Transverse colon (tissue), 4 donors: ENCODE measurements around the gene SPEG.
"Not testable (repeated sequence)": the region's sequence is repeated elsewhere in the genome, so short reads cannot be mapped to it uniquely, and the experiment has no call there.

Source experiments
- CTCF ChIP-seq, 5 experiments: fragments of 200-600 bp in 3 of 5; fragments of 450-650 bp in 2 of 5; sonication (generic) in 3 of 5; IDR thresholded peaks; 1 replicate in 2 of 5; 2 replicates in 3 of 5; pipeline ENCODE4 v1.5.1; 2016 to 2017; ENCODE audit warnings: antibody characterized with exemption in 5 of 5, inconsistent platforms in 3 of 5, mild to moderate bottlenecking in 2 of 5, moderate library complexity in 1 of 5
- EP300 ChIP-seq: sonication (generic); formaldehyde crosslinking; IDR thresholded peaks from one replicate; pipeline ENCODE4 v1.6.1; 2017; ENCODE audit warnings: antibody characterized with exemption, low read depth
- POLR2A ChIP-seq: fragments of 450-650 bp; IDR thresholded peaks from one replicate; pipeline ENCODE4 v1.6.1; 2016; ENCODE audit warnings: antibody characterized with exemption, mild to moderate bottlenecking, moderate library complexity
- POLR2AphosphoS5 ChIP-seq, 3 donors: sonication (generic); formaldehyde crosslinking; IDR thresholded peaks; one replicate each; pipeline ENCODE4 v1.6.1; 2016; ENCODE audit warnings: antibody characterized with exemption in 3 of 3

GRCh38 chr2:219395056-219395455 lies 39.6 kb upstream of the SPEG start:
- not testable (repeated sequence) for TF ChIP-seq POLR2A; CTCF (IDR thresholded peaks at IDR 0.05); EP300; POLR2AphosphoS5 (IDR thresholded peaks at IDR 0.05)
